NCI-H1694 treated with DMSO at 0.1 percent for 48 hours (cell line): ENCODE data around the gene APOA4.

ENCODE experiments used
- DNase-seq: peaks from one replicate; lab custom pipeline; 2025; lab: John Stamatoyannopoulos, UW

Gene APOA4

DNA sequence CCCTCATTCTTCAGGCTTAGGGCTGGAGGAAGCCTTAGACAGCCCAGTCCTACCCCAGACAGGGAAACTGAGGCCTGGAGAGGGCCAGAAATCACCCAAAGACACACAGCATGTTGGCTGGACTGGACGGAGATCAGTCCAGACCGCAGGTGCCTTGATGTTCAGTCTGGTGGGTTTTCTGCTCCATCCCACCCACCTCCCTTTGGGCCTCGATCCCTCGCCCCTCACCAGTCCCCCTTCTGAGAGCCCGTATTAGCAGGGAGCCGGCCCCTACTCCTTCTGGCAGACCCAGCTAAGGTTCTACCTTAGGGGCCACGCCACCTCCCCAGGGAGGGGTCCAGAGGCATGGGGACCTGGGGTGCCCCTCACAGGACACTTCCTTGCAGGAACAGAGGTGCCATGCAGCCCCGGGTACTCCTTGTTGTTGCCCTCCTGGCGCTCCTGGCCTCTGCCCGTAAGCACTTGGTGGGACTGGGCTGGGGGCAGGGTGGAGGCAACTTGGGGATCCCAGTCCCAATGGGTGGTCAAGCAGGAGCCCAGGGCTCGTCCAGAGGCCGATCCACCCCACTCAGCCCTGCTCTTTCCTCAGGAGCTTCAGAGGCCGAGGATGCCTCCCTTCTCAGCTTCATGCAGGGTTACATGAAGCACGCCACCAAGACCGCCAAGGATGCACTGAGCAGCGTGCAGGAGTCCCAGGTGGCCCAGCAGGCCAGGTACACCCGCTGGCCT is 7.2 kb upstream of the APOA4 start:
- no peak for DNase-seq

- no peak for DNase-seq
These were observed 6.5 kb upstream of the APOA4 start, which contains the start of gene APOC3 for GRCh38 chr11:116829525-116830183. APOC3 (plus strand) TSS chr11:116829907; CDS start chr11:116830583, 676 bp downstream.

GRCh38 chr11:116828632-116829524 is 5.8 kb upstream of the APOA4 start:
- DNase-seq: no peak

- DNase-seq: no peak
These were observed 4.4 kb upstream of the APOA4 start for GRCh38 chr11:116827461-116827860.

GRCh38 chr11:116826751-116827431 is 3.8 kb upstream of the APOA4 start:
- no peak for DNase-seq

- no peak for DNase-seq
These were observed 3.0 kb upstream of the APOA4 start for GRCh38 chr11:116825854-116826750.

DNA sequence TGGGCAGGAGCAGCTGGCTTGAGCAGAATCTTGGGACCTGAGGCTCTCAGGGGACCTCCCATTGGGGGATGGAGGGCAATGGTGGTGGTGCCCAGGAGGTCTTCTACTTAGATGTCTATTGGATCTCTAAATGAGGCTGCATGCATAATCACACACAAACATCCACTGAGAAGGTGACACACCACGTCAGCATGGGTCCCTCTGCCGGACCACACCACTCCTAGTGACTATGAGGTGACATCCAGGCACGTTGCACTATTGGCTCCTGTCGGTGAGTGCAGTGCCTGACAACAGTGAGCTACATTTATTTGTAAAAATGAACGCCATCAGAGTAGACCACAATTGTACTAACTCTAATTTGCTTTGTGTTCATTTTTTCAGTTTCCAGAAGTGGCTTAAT is 2.3 kb upstream of the APOA4 start:
- no peak for DNase-seq

DNA sequence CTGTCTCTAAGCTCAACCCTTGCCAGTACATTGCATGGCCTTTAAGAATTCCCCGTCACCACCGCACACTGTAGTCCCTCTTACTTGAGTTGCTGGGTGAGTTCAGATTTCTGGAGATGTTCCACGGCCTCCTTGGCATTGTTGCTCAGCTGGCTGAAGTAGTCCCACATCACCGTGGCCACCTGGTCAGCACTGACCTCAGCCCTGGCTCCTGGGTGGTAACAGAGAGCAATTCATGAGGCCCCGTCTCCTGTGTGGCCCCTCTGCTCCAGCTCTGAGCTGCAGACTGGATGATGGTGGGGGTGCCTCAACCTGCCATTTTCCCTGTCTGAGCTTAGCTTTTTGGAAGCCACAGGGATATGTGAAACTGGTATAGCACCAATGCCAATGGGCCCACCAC is 529 bp downstream of the APOA4 start:
- DNase-seq: no peak

DNA sequence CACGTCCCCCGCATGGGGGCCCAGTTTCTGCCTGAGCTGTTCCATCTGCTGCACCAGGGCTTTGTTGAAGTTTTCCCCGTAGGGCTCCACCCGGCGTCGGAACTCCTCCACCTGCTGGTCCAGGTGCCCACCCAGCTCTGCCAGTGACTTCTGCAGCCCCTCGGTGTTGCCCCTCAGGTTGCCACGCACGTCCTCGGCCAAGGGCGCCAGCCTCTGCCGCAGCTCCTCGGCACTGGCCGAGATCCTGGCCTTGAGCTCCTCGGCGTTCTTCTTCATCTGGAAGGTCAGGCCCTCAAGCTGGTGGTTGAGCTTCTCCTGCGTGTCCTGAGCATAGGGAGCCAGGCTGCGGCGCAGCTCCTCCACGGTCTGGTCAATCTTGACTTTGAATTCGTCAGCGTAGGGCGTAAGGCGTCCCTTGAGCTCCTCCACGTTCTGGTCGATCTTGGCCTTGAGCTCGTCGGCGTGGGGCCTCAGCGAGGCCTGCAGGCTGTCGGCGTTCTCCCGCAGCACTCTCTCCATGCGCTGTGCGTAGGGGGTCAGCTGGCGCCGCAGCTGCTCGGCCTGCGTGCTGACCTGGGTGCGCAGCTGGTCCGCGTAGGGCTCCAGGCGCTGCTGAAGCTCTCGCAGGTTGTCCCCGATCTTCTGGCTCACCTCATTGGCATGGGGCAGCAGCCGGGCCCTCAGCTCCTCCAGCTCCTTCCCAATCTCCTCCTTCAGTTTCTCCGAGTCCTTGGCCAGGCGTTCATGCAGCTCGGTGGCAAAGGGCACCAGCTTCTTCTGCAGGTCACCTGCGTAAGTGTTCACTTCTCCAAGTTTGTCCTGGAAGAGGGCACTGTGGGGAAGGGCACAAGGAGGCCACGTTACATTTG is 1.8 kb downstream of the APOA4 start:
- no peak for DNase-seq

DNA sequence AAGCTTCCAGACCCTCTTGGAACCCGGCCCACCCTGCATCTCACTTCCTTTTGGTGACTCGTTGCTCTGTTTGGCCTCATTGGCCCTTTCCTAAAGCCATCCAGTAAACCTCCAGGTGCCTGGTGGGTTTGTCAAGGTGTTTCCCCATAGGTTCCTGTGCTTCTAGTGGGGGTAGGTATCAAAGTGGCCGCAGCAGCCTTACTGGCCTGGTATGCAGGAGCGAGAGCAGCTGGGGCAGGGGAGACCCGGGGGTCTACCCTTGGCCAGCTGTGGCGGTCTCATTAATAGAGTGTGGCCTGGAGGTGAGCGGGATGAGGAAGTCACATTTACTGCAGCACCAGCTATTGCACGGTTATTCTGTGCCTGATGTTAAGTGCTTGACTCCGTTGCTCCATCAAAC is 4.1 kb downstream of the APOA4 start:
- no peak for DNase-seq

DNA sequence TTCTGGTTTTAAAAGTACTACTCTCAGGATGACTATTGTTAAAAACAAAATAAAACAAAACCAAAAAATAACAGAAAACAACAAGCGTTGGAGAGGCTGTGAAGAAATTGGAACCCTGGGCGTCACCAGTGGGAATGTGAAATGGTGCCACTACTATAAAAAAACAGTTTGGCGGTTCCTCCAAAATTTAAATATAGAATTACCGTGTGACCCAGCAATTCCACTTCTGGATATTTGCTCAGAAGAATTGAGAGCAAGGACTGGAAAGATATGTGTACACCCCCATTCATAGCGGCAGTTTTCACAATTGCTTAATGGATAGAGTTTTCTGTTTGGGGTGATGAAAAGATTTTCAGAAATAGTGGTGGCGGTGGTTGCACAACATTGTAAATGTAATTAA is 8.6 kb downstream of the APOA4 start:
- no peak for DNase-seq

GRCh38 chr11:116813781-116814471 is 9.2 kb downstream of the APOA4 start:
- no peak for DNase-seq

GRCh38 chr11:116813170-116813569 is 9.9 kb downstream of the APOA4 start:
- no peak for DNase-seq

DNA sequence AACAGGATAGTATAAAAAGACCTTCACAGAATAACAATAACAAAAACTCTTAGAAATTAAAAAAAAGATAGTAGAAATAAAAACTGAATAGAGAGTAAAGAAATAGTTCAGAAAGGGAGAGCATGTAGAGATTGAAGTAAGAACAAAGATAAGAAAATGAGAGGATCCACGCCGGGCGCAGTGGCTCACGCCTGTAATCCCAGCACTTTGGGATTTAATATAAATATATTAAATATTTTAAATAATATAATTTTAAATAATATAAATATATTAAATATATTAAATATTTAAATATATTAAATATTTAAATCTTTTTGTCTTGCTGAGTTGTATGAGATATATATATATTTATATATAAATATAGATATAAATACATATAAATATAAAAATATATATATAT is 11.0 kb downstream of the APOA4 start:
- DNase-seq: no peak

DNA sequence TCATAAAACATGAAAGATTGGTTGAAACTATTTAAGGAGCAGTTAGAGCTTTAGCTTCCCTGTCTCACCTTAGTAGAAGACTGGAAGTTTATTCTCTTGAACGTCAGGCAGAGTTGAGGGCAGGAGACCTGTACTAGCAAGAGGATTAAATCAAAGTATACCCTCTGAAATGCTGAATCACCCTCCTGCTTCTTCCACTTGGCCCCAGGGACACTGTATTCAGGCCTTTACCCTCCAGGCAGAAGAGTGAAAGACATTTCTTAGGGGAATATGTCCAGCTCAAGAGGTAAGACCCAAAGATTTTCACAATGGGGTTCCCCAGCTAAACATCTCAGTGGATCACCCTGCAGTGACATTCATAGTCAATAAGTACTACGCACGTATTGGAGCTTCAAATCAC is 11.9 kb downstream of the APOA4 start:
- no peak for DNase-seq

GRCh38 chr11:116808262-116809175 is 14.6 kb downstream of the APOA4 start:
- no peak for DNase-seq

GRCh38 chr11:116807601-116808261 is 15.4 kb downstream of the APOA4 start:
- no peak for DNase-seq

GRCh38 chr11:116804001-116804400 is 19.1 kb downstream of the APOA4 start:
- DNase-seq: no peak
